Left lung (tissue), 10 donors: Measurements from ENCODE around the gene GPR35. TPM values are rescaled to one million over a fixed set of nuclear protein-coding genes. Genes with fewer than 3 reads are reported as not detected.

Source experiments
- ATAC-seq: fragments of 200-7000 bp; cut with Tn5 transposase; one replicate; pipeline ENCODE4 v1.9.1; 2020; ENCODE audit warnings: moderate library complexity
- DNase-seq, 4 donors: peaks; one replicate each; pipeline ENCODE4 v3.0.0-alpha.2; 2013 to 2020
- H3K27ac ChIP-seq, 2 donors: fragments of 200-600 bp; sonication (generic) in 1 of 2; one replicate each; pipeline versions ENCODE4 v1.5.0 to v1.8.0; 2020 to 2021
- H3K27me3 ChIP-seq, 2 donors: fragments of 200-600 bp; sonication (generic) in 1 of 2; one replicate each; pipeline versions ENCODE4 v1.5.0 to v1.8.0; 2020 to 2021
- H3K36me3 ChIP-seq, 2 donors: fragments of 200-600 bp; sonication (generic) in 1 of 2; one replicate each; pipeline versions ENCODE4 v1.5.0 to v1.8.0; 2020 to 2021
- H3K4me1 ChIP-seq, 2 donors: fragments of 200-600 bp; one replicate each; pipeline ENCODE4 v1.8.0; 2021
- H3K4me3 ChIP-seq, 2 donors: fragments of 200-600 bp; sonication (generic) in 1 of 2; one replicate each; pipeline versions ENCODE4 v1.5.0 to v1.8.0; 2020 to 2021; ENCODE audit warnings: mild to moderate bottlenecking in 1 of 2
- H3K9me3 ChIP-seq, 2 donors: fragments of 200-600 bp; sonication (generic) in 1 of 2; one replicate each; pipeline versions ENCODE4 v1.5.0 to v1.8.0; 2020 to 2021
- CTCF ChIP-seq, 2 donors: fragments of 200-600 bp; sonication (generic) in 1 of 2; IDR thresholded peaks; one replicate each; pipeline versions ENCODE4 v1.5.0 to v1.8.0; 2021; ENCODE audit warnings: antibody characterized with exemption in 2 of 2
- intact Hi-C, 2 donors: fragments of 100-400 bp; cut with DNase I; formaldehyde crosslinking; loops; one replicate each; pipeline versions ENCODE4 v1.11.2 to v1.14.2; 2022
- polyA plus RNA-seq, 6 donors: library from polyadenylated mRNA; unstranded; fragments of 120-200 nt; gene quantifications; one replicate each; pipeline ENCODE4 v1.2.1, GENCODE V29; 2013; ENCODE audit not compliant: insufficient read length in 6 of 6
- total RNA-seq, 2 donors: library from RNA; stranded (reverse); fragmentation: NEBNext Ultra II Directional; extraction: Animal tissue kit (Norgen Biotek cat#: 25700); gene quantifications; one replicate each; pipeline ENCODE4 v1.2.1, GENCODE V29; 2021
- donor health status: DM: no; HTN: yes; CAD: no.
- donor health status: DM: no; HTN: no; CAD: no.

GPR35 gene
- total and polyA plus RNA-seq, 8 donors, result 1.1 to 6.0 (median 2.7) TPM

DNA sequence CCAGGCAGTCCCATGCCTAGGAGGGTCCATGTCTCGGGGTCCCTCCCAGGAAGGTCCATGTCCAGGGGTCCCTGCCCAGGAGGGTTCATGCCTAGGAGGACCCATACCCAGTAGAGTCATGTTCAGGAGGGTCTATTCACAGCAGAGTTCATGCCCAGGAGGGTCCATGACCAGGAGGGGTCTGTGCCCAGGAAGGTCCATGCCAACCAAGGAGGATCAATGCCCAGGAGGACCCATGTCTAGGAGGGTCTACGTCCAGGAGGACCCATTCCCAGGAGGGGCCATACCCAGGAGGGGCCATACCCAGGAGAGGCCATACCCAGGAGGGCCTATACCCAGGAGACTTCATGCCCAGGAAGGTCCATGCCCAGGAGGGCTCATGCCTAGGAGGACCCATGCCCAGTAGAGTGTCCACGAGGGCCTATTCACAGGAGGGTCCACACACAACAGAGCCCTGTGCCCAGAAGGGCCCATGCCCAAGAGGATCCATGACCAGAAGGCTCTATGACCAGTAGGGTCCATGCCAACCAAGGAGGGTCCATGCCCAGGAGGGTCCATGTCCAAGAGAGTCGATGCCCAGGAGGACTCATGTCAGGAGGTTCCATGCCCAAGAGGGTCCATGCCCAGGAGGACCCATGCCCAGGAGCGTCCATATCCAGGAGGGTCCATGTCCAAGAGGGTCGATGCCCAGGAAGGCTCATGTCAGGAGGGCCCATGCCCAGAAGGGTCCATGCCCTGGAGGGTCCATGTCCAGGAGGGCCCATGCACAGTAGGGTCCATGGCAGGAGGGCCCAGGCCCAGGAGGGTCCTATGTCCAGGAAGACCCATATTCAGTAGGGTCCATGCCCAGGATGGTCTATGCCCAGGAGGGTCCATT is 10.1 kb downstream of the GPR35 start:
- intact Hi-C loops, result no loop called here
- H3K4me1 ChIP-seq, result no peaks in the 10 kb centered on the region
- no peak for TF ChIP-seq CTCF (IDR thresholded peaks at IDR 0.05)
- peaks cover 0 to 12% of the 10 kb centered on the region in 2 donors for H3K36me3 ChIP-seq
- peaks cover 0 to 20% of the 10 kb centered on the region in 2 donors for H3K9me3 ChIP-seq
- H3K27me3 ChIP-seq, result no peaks in the 10 kb centered on the region
- DNase-seq (peak in 2 of 4 donors; percentile 21 to 24), ATAC-seq (no peak)
- H3K27ac ChIP-seq, result no peak overlapping the region
- H3K4me3 ChIP-seq, result no peak overlapping the region

DNA sequence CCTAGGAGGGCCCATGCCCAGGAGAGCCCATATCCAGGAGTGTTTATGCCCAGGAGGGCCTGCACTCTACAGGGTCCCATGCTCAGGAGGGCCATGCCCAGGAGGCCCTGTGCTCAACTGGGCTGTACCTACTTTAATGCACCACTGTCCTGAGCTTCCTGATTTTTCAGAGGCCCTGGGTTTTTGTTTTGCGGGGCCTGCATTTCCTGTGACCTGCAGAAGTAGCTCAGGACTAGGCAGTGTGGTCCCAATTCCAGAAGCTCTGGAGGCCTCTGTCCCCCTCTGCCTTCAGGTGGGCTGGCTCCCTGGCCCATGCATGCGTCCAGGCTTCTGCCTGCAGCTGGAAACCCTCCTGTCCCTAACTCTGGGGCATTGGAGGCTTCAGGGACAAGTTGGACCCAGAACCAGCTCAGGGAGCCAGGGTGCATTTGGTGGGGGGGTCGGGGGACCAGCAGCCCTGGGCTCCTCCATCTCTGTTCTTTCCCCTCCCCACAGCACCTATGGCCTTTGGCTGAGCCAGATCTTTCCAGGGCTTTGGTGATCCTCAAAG is 10.8 kb downstream of the GPR35 start:
- no peak overlapping the region for H3K4me3 ChIP-seq
- H3K9me3 ChIP-seq, result peaks cover 0 to 20% of the 10 kb centered on the region in 2 donors
- intact Hi-C loops, result no loop called here
- H3K36me3 ChIP-seq, result peaks cover 0 to 5% of the 10 kb centered on the region in 2 donors
- H3K4me1 ChIP-seq, result no peaks in the 10 kb centered on the region
- H3K27me3 ChIP-seq, result no peaks in the 10 kb centered on the region
- ATAC-seq (no peak), DNase-seq (peak in 1 of 4 donors; percentile 13)
- TF ChIP-seq CTCF (IDR thresholded peaks at IDR 0.05), result no peak
- H3K27ac ChIP-seq, result no peak overlapping the region

DNA sequence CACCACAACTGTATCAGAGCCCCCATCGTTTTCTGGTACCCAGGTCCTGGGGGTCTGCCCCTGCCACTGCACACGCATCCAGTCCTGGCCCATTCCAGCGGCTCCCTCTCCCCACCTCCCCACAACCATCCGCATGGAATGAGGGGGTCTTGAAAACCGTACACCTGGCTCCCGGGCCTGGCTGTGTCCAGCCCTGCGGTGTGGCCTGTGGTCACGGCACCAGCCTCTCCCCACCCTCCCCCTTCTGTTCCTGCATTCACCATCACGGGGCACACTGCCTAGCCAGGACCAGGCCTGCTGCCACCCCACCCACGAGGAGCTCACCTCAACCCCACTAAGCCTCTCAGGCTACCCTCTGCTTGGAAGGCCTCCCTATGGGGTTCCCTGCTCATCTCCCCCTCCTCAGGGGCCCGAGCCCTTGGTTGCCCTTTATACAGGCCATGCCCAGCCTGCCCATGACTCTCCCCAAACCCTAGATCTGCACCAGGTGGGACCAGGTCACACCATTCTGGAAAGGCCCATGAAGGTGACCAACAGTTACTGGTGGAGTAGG is 11.4 kb downstream of the GPR35 start:
- intact Hi-C loops, result no loop called here
- H3K4me3 ChIP-seq, result no peak overlapping the region
- no peak overlapping the region for H3K27ac ChIP-seq
- peak in 1 of 4 donors; percentile 51 for DNase-seq
- H3K4me1 ChIP-seq, result no peaks in the 10 kb centered on the region
- peaks cover 0 to 1% of the 10 kb centered on the region in 2 donors for H3K36me3 ChIP-seq
- H3K9me3 ChIP-seq, result peaks cover 0 to 20% of the 10 kb centered on the region in 2 donors
- no peaks in the 10 kb centered on the region for H3K27me3 ChIP-seq
- no peak for TF ChIP-seq CTCF (IDR thresholded peaks at IDR 0.05)
- ATAC-seq, result no peak

- no peak for TF ChIP-seq CTCF (IDR thresholded peaks at IDR 0.05)
- Histone ChIP-seq H3K4me3 (no peak overlapping the region), H3K36me3 (no peaks in the 10 kb centered on the region), H3K9me3 (peaks cover 0 to 20% of the 10 kb centered on the region in 2 donors), H3K4me1 (no peaks in the 10 kb centered on the region), H3K27me3 (peaks cover 0 to under 1% of the 10 kb centered on the region in 2 donors), H3K27ac (no peak overlapping the region)
- intact Hi-C loops, result no loop called here
- ATAC-seq (no peak), DNase-seq (peak in 2 of 4 donors; percentile 27 to 39)
Measured at GRCh38 chr2:240637116-240637900, 12.0 kb downstream of the GPR35 start.
